ENCODE data around the gene TSC1.
A peak's percentile ranks its signal among the peaks of the same experiment; 100 is the strongest.
"Not testable (repeated sequence)": the region's sequence is repeated elsewhere in the genome, so short reads cannot be mapped to it uniquely, and the experiment has no call there.

Gene TSC1

DNA sequence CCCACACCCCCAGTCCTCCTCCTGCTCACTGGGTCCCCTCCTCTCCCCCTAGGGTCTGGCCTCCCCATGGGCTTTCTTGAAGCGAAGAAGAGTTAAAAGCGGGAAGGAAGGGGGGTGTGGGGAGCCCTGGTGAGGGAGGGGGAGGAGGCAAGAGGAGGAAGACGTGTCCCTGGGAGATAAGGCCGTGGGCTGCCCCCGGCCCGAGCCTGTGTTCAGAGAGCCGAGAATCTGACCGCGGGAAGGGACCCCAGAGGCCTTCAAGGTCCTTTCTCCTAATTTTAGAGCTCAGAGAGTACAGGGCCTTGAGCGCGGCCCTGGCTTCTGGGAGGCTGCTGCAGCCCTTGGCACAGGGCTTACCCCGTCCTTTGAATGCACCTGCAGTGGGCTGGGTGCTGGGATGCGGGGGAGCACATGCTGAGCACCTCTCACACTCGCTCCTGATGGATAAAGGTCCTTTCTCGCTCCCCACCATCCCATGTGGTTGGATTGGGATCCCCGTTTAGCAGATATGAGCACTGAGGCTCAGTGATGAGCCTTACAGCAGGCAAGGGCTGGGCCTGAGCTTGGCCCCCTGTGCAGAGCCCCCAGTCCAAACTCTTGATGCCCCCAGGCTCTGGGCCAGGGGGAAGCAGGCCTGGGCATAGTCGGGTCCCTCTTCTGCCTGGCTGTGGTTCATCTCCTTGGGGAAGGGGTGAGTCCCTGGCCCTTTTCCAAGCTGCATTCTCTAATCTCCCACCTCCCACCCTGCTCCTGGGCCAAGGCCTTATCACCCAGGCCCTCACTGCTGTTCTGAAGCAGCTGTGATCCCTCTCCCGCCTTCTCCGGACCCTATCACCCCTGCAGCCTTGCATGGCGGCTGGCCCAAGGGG lies 40.0 kb upstream of the TSC1 start:
- Mint-ChIP-seq H3K4me3 (no peak overlapping the region), H3K36me3 (ENCODE audit: low read depth) (no peaks in the 10 kb centered on the region), H3K27ac (no peak overlapping the region), H3K4me1 (ENCODE audit: low read depth) (peaks cover 14% of the 10 kb centered on the region), H3K9me3 (no peaks in the 10 kb centered on the region), H3K27me3 (peaks cover 82% of the 10 kb centered on the region)
- intact Hi-C loops (cut with micrococcal nuclease) = no loop called here

DNA sequence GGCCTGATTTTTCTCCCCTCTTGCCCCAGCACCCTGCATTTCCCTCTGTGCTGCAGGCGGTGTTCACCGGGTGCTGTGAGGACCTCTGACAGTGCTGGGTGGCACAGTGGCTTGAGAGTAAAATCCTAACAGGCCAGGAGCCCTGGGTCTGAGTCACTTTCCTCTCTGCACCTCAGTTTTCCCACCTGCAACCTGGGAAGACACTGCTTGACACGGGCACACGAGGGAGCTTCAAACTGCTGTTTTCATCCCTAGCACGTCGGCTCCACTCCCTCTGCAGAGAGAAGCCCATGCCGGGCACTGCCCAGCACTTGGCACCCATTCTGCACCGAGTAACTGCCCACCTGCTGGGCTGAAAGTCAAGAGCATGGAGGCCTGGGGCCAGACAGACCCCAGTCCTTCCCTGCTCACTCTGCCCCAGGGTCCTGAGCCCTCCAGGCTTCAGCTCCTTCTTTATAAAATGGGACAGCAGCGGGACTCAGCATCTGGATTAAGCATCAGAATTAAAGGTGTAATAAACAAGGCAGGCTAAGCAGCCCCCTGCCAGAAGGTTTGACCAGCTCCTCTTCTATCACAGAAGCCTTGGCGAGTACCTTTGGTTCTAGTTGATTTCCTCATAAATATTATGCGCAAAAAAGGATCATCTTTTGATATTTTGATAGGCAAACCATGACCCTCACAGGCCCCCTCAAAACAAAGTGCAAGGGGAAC lies 39.2 kb upstream of the TSC1 start:
- intact Hi-C loops (cut with micrococcal nuclease) = no loop called here
- no peak overlapping the region for H3K27ac Mint-ChIP-seq
- H3K4me3 Mint-ChIP-seq = no peak overlapping the region
- peaks cover 86% of the 10 kb centered on the region for H3K27me3 Mint-ChIP-seq
- H3K36me3 Mint-ChIP-seq (ENCODE audit: low read depth) = no peaks in the 10 kb centered on the region
- H3K4me1 Mint-ChIP-seq (ENCODE audit: low read depth) = peaks cover 18% of the 10 kb centered on the region
- H3K9me3 Mint-ChIP-seq = no peaks in the 10 kb centered on the region

DNA sequence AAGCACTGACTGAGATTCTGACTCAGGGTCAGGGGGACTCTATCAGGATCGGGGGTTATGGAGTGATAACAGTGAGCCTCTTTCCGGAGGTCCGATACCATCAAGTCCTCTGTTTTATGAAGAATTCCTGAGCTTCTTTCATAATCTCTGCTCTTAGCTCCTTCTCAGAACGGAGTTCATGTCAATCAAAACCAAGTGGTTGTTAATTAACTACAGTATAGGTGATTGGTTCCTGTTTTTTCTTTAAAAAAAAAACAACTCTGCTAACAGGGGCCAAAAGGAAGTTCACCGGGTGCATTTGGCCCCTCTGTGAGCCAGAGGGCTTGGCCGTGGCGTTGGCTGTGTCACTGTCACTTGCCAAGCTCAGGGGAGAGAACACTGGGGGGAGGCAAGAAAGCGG lies 38.0 kb upstream of the TSC1 start:
- intact Hi-C loops (cut with micrococcal nuclease) = no loop called here
- H3K36me3 Mint-ChIP-seq (ENCODE audit: low read depth) = no peaks in the 10 kb centered on the region
- peaks cover 29% of the 10 kb centered on the region for H3K4me1 Mint-ChIP-seq (ENCODE audit: low read depth)
- no peaks in the 10 kb centered on the region for H3K9me3 Mint-ChIP-seq
- peaks cover 89% of the 10 kb centered on the region for H3K27me3 Mint-ChIP-seq
- no peak overlapping the region for H3K4me3 Mint-ChIP-seq
- peak overlapping the region; percentile 66 for H3K27ac Mint-ChIP-seq

DNA sequence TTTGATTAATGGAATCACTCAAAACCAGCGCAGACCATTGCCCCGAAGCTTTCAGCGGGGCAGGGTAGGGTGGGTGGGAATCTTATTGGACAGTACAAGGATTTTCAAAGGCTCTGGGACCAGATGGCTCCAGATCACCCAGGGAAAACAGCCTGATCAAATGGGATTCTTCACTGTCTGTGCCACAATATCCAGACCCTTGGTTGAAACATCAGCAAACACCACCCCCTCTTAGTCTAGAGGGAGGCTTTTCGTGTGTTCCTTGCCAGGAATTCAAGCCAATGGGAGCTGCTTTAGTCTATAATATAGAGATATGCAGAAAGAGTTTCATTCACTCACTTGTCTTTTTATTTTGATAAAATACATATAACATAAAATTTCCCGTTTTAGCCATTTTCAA lies 35.7 kb upstream of the TSC1 start:
- Mint-ChIP-seq H3K4me3 (no peak overlapping the region), H3K27ac (no peak overlapping the region), H3K9me3 (no peaks in the 10 kb centered on the region), H3K36me3 (ENCODE audit: low read depth) (no peaks in the 10 kb centered on the region), H3K4me1 (ENCODE audit: low read depth) (peaks cover 45% of the 10 kb centered on the region), H3K27me3 (peaks cover 77% of the 10 kb centered on the region)
- intact Hi-C loops (cut with micrococcal nuclease) = no loop called here

DNA sequence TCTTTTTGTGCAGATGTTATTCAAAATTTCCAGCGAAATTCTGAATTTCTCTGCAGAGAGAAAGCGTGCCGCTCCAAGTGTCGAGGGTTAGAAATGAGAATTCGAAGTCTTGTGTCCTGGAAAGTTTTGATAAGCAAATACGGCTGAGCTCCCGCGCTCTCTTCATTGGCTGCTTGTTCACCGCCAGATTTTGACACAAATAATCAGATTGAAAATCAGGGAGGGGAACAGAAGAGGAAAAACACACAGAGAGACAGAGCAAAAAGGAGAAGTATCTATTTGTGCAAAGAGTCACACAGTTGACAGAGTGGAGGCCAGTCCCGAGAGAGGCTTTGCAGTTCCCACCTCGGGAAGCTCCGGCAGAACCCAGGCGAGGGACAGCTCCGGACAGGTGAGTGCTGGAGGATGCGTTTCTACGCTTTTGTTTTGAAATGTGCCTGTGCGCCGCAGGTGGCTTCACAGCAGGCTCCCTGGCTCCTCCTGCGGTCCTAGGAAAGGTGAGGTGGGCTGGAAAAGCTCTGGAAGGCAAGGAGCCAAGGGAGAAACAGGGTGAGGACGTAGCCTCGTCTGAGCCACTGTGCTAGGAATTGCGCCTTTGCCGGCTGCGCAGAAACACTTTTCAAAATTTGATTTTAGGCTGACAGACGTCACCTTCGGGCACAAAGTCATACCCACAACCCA lies 34.2 kb upstream of the TSC1 start, which contains the start of gene GFI1B:
TSS of gene GFI1B (plus strand) at position 244 of the 681 bp plus-strand sequence. CDS start 7,985 bp downstream, outside the sequence.
- Mint-ChIP-seq H3K36me3 (ENCODE audit: low read depth) (no peaks in the 10 kb centered on the region), H3K27ac (no peak within 1 kb of the TSS), H3K4me1 (ENCODE audit: low read depth) (peaks cover 48% of the 10 kb centered on the region), H3K27me3 (peaks cover 73% of the 10 kb centered on the region), H3K9me3 (no peaks in the 10 kb centered on the region), H3K4me3 (peak within 1 kb of the TSS; percentile 71)
- intact Hi-C loops (cut with micrococcal nuclease) = loop anchor here (5.0 kb wide), 1 partner anchor 44 kb away; no protein-coding TSS in a partner anchor

DNA sequence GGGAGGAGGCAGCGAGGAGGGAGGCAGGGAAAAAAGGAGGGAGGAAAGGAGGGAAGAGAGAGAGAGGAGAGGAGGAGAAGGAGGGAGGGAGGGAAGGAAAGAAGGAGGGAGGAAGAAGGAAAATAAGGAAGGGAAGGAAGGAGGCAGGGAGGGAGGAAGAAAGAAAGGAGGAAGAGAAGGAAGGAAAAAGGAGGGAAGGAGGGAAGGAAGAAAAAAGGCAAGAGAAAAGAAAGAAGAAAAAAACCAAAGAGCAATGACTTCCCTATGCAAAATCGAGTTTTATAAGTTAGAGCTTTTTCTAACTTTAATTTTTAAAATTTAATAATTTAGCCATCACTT lies 33.7 kb upstream of the TSC1 start:
- H3K27ac Mint-ChIP-seq = no peak overlapping the region
- peaks cover 72% of the 10 kb centered on the region for H3K27me3 Mint-ChIP-seq
- no peaks in the 10 kb centered on the region for H3K36me3 Mint-ChIP-seq (ENCODE audit: low read depth)
- intact Hi-C loops (cut with micrococcal nuclease) = loop anchor here (5.0 kb wide), 1 partner anchor 44 kb away; no protein-coding TSS in a partner anchor
- peaks cover 53% of the 10 kb centered on the region for H3K4me1 Mint-ChIP-seq (ENCODE audit: low read depth)
- H3K4me3 Mint-ChIP-seq = peak overlapping the region; percentile 61
- H3K9me3 Mint-ChIP-seq = no peaks in the 10 kb centered on the region

DNA sequence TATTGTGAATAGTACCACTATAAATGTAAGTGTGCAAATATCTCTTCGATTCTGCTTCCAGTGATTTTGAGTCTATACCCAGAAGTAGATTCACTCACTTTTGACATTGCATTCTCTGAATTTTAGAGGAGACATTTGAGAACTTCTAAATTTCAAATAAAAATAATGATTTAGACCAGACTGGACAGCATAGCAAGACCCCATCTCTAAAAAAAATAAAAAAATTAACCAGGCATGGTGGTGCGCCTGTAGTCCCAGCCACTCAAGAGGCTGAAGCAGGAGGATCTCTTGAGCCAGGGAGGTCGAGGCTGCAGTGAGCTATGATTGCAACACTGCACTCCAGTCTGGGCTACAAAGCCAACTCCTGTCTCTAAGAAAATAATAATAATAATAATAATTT lies 32.2 kb upstream of the TSC1 start:
- intact Hi-C loops (cut with micrococcal nuclease) = loop anchor here (5.0 kb wide), 1 partner anchor 46 kb away; no protein-coding TSS in a partner anchor
- H3K4me3 Mint-ChIP-seq = no peak overlapping the region
- peaks cover 59% of the 10 kb centered on the region for H3K27me3 Mint-ChIP-seq
- no peaks in the 10 kb centered on the region for H3K9me3 Mint-ChIP-seq
- peaks cover 48% of the 10 kb centered on the region for H3K4me1 Mint-ChIP-seq (ENCODE audit: low read depth)
- no peaks in the 10 kb centered on the region for H3K36me3 Mint-ChIP-seq (ENCODE audit: low read depth)
- H3K27ac Mint-ChIP-seq = no peak overlapping the region

DNA sequence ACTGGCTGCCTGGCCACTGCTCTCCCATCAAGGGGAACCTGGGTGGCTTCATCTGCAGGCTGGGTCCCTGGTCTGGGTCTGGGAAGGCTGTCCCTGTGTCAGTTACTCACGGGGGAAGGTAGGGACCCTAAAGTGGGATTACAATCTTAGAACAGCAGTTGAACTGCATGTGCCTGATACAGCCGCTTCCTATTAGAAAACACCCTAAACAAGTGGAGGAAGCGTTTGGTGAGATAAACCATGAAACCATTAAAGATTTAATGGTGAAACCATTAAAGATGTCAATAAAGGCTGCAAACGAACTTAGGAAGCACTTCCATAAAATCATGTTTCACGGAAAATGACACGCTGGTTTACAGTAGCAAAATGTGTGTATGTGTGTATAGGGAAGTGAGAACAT lies 31.5 kb upstream of the TSC1 start:
- Mint-ChIP-seq H3K27ac (no peak overlapping the region), H3K4me3 (no peak overlapping the region), H3K4me1 (ENCODE audit: low read depth) (peaks cover 47% of the 10 kb centered on the region), H3K27me3 (peaks cover 54% of the 10 kb centered on the region), H3K9me3 (no peaks in the 10 kb centered on the region), H3K36me3 (ENCODE audit: low read depth) (no peaks in the 10 kb centered on the region)
- intact Hi-C loops (cut with micrococcal nuclease) = loop anchor here (5.0 kb wide), 1 partner anchor 46 kb away; no protein-coding TSS in a partner anchor

DNA sequence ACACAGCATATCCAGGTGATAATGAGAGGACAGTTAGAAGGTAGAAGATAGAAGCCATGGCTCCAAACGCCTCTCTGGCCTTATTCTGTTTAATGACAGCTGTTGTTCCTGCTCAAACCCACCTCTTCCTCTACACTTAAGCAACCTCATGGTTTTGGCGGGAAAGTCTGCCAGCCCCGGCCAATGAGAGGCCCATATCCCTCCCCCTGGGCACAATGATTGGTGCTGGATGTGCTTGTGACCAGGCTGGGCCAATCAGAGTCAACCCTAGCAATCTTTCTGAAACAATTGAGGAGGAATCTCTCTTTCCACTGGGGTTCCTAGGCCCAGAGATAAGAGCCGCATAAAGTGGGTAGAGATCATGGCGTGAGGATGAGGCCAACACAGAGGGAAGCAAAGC lies 29.3 kb upstream of the TSC1 start:
- no peaks in the 10 kb centered on the region for H3K9me3 Mint-ChIP-seq
- intact Hi-C loops (cut with micrococcal nuclease) = no loop called here
- no peaks in the 10 kb centered on the region for H3K36me3 Mint-ChIP-seq (ENCODE audit: low read depth)
- peaks cover 37% of the 10 kb centered on the region for H3K27me3 Mint-ChIP-seq
- H3K4me3 Mint-ChIP-seq = no peak overlapping the region
- no peak overlapping the region for H3K27ac Mint-ChIP-seq
- H3K4me1 Mint-ChIP-seq (ENCODE audit: low read depth) = peaks cover 44% of the 10 kb centered on the region

DNA sequence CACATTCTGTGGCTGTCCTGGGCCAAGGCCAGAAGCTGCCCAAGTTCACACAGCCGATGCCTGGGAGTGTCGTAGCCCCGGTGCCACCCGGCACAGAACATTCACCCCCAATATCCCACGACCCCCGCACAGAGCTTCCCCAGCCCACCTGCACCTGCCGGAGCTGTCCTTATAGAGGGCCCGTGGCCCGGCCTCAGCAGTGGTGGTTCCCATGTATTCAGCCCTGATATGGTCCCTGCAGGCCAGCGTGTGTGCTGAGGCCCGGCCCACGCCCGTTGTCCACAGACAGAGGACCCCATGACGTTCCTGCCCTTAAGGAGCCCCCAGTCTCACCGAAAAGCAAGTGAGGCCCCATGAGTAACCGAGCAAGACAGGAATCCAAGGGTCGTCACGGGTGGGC lies 28.8 kb upstream of the TSC1 start:
- Mint-ChIP-seq H3K9me3 (no peaks in the 10 kb centered on the region), H3K27ac (no peak overlapping the region), H3K4me1 (ENCODE audit: low read depth) (peaks cover 39% of the 10 kb centered on the region), H3K4me3 (no peak overlapping the region), H3K36me3 (ENCODE audit: low read depth) (no peaks in the 10 kb centered on the region), H3K27me3 (peaks cover 33% of the 10 kb centered on the region)
- intact Hi-C loops (cut with micrococcal nuclease) = no loop called here

DNA sequence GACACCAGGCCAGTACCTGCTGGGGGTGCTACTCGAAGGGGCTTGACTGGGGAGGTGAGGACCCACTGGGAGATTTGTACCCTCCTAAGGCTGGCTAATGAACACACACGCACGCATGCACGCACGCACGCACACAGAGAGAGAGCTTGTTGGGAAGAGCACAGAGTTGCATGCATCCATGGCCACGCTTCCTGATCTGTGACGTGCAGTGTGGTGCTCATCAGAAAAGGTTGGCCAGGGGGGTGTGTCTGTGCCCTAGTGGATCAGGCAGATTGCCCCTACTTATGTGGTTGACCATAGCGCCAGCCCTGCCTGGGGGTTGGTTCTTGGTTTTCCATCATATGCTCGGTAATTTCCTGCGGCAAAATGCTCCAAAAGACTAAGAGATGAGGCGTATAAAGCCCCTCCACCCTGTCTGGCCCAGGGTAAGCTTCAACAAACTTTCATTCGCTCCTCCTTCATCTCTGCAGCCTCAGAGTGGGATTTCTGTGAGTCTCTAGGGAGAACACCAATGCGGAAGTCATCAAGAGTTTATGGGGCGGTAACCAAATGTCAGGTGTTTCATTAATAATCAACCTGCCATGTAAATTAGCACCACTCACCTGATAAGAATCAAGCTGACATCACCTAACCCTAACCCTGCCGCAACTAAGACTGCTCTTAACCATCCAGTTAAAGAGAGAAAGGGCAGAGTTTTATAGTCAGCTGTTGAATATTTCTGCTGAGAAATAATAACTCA lies 26.1 kb upstream of the TSC1 start:
- Mint-ChIP-seq H3K27me3 (peaks cover 22% of the 10 kb centered on the region), H3K27ac (no peak overlapping the region), H3K4me1 (ENCODE audit: low read depth) (peaks cover 19% of the 10 kb centered on the region), H3K4me3 (no peak overlapping the region), H3K36me3 (ENCODE audit: low read depth) (no peaks in the 10 kb centered on the region), H3K9me3 (no peaks in the 10 kb centered on the region)
- intact Hi-C loops (cut with micrococcal nuclease) = no loop called here

DNA sequence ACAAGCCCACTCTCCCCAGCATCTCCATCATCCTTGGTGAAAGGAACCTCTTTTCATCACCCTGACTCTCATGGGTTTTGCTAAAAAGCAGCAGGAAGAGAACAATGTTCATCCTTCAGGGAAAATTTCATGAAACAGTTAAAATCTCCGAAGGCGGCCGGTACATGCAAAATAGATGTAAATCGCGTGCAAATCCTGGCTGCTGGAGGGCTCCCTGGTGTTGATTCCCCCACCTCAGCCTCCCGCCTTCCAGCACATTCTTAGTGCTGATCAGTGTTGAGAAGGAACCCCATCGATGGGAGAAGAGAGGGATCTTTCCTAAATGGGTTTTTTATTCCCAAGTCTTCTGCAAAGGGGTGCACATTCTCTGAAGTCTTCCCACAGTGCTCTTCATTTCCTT lies 25.4 kb upstream of the TSC1 start:
- no peaks in the 10 kb centered on the region for H3K9me3 Mint-ChIP-seq
- intact Hi-C loops (cut with micrococcal nuclease) = no loop called here
- H3K36me3 Mint-ChIP-seq (ENCODE audit: low read depth) = no peaks in the 10 kb centered on the region
- H3K4me3 Mint-ChIP-seq = no peak overlapping the region
- no peak overlapping the region for H3K27ac Mint-ChIP-seq
- H3K27me3 Mint-ChIP-seq = peaks cover 19% of the 10 kb centered on the region
- H3K4me1 Mint-ChIP-seq (ENCODE audit: low read depth) = peaks cover 14% of the 10 kb centered on the region

DNA sequence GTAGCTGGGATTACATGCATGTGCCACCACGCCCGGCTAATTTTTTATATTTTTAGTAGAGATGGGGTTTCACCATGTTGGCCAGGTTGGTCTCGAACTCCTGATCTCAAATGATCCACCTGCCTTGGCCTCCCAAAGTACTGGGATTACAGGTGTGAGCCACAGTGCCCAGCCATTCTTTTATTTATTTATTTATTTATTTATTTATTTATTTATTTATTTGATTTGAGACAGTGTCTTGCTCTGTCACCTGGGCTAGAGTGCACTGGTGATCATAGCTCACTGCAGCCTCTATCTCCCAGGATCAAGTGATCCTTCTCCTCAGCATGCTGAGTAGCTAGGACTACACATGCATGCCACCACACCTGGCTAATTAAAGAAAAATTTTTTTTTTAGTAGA lies 23.5 kb upstream of the TSC1 start:
- H3K4me1 Mint-ChIP-seq (ENCODE audit: low read depth); H3K27me3 Mint-ChIP-seq; H3K9me3 Mint-ChIP-seq; H3K36me3 Mint-ChIP-seq (ENCODE audit: low read depth); intact Hi-C loops (cut with micrococcal nuclease); H3K27ac Mint-ChIP-seq; H3K4me3 Mint-ChIP-seq: not testable (repeated sequence)
